GM23338 (cell line): ENCODE results near the gene TIAM1. TPM values are rescaled to one million over a fixed set of nuclear protein-coding genes. Genes with fewer than 3 reads are reported as not detected.

Source experiments
- ATAC-seq: fragments of 200-7000 bp; cut with Tn5 transposase; 3 replicates; pipeline ENCODE4 v1.9.1; 2020
- DNase-seq: peaks from one replicate; pipeline ENCODE4 v3.0.0-alpha.2; 2015; ENCODE audit warnings: low spot score
- H2AFZ ChIP-seq: fragments of 200-600 bp; sonication (generic); 2 replicates; pipeline ENCODE4 v1.8.0; 2016; ENCODE audit warnings: antibody characterized with exemption, mild to moderate bottlenecking, moderate library complexity
- H3F3A ChIP-seq: fragments of 200-600 bp; sonication (generic); replicated peaks from 2 replicates; pipeline ENCODE4 v1.8.0; 2017; ENCODE audit warnings: antibody characterized with exemption, mixed run types, low read depth
- H3K27ac ChIP-seq: fragments of 200-600 bp; sonication (generic); 2 replicates; pipeline ENCODE4 v1.6.1; 2016; ENCODE audit warnings: low read depth
- H3K27me3 ChIP-seq: fragments of 200-600 bp; sonication (generic); 2 replicates; pipeline ENCODE4 v1.8.0; 2016; ENCODE audit warnings: mild to moderate bottlenecking, mixed run types, moderate library complexity; ENCODE audit not compliant: insufficient read depth
- H3K36me3 ChIP-seq: fragments of 200-600 bp; sonication (generic); 2 replicates; pipeline ENCODE4 v1.8.0; 2016; ENCODE audit warnings: mild to moderate bottlenecking; ENCODE audit not compliant: insufficient read depth
- H3K4me1 ChIP-seq: fragments of 200-600 bp; sonication (generic); 2 replicates; pipeline ENCODE4 v1.8.0; 2016; ENCODE audit warnings: mild to moderate bottlenecking, moderate library complexity; ENCODE audit not compliant: insufficient read depth
- H3K4me2 ChIP-seq: fragments of 200-600 bp; sonication (generic); 2 replicates; pipeline ENCODE4 v1.7.1; 2017; ENCODE audit warnings: mixed run types
- H3K4me3 ChIP-seq: fragments of 200-600 bp; sonication (generic); 2 replicates; pipeline ENCODE4 v1.6.1; 2016; ENCODE audit warnings: mixed run types
- H3K79me2 ChIP-seq: fragments of 200-600 bp; sonication (generic); replicated peaks from 2 replicates; pipeline ENCODE4 v1.8.0; 2017; ENCODE audit warnings: mild to moderate bottlenecking; ENCODE audit not compliant: insufficient read depth
- H3K9me2 ChIP-seq: fragments of 200-600 bp; sonication (generic); 2 replicates; pipeline ENCODE4 v1.8.0; 2017; ENCODE audit not compliant: insufficient read depth
- H4K20me1 ChIP-seq: fragments of 200-600 bp; sonication (generic); replicated peaks from 2 replicates; pipeline ENCODE4 v1.8.0; 2017; ENCODE audit warnings: mild to moderate bottlenecking; ENCODE audit not compliant: insufficient read depth
- H3K27ac Mint-ChIP-seq: 2 replicates; pipeline ENCODE4 v1.8.0; 2020; ENCODE audit warnings: inconsistent platforms, mild to moderate bottlenecking, moderate library complexity, mixed read lengths
- H3K27me3 Mint-ChIP-seq: 3 replicates; pipeline ENCODE4 v1.8.0; 2022; ENCODE audit warnings: low read depth, mild to moderate bottlenecking, moderate library complexity, mixed read lengths, inconsistent platforms; ENCODE audit not compliant: insufficient read depth, poor library complexity
- H3K36me3 Mint-ChIP-seq: 3 replicates; pipeline ENCODE4 v1.8.0; 2021; ENCODE audit warnings: low read depth, mild to moderate bottlenecking, inconsistent platforms, moderate library complexity, mixed read lengths
- H3K4me1 Mint-ChIP-seq: 3 replicates; pipeline ENCODE4 v1.8.0; 2020; ENCODE audit warnings: mild to moderate bottlenecking, inconsistent platforms, mixed read lengths
- H3K4me3 Mint-ChIP-seq: 3 replicates; pipeline ENCODE4 v1.8.0; 2021; ENCODE audit warnings: moderate library complexity, mild to moderate bottlenecking, inconsistent platforms, mixed read lengths
- H3K9me3 Mint-ChIP-seq: 3 replicates; pipeline ENCODE4 v1.8.0; 2020; ENCODE audit warnings: moderate library complexity, mild to moderate bottlenecking, inconsistent platforms, mixed read lengths
- EZH2phosphoT487 ChIP-seq: fragments of 200-600 bp; sonication (generic); IDR thresholded peaks from one replicate; pipeline ENCODE4 v1.8.1; 2018; ENCODE audit warnings: antibody characterized with exemption; ENCODE audit not compliant: unreplicated experiment
- JUNB ChIP-seq: IDR thresholded peaks from one replicate; pipeline ENCODE4 v1.6.1; 2016; ENCODE audit warnings: antibody characterized with exemption; ENCODE audit not compliant: unreplicated experiment
- NANOG ChIP-seq: IDR thresholded peaks from 2 replicates; pipeline ENCODE4 v1.6.1; 2016; ENCODE audit warnings: antibody characterized with exemption, borderline replicate concordance
- POLR2AphosphoS5 ChIP-seq: IDR thresholded peaks from 2 replicates; pipeline ENCODE4 v1.6.1; 2016; ENCODE audit warnings: antibody characterized with exemption, low read depth
- STAT1 ChIP-seq: IDR thresholded peaks from one replicate; pipeline ENCODE4 v1.6.1; 2016; ENCODE audit warnings: antibody characterized with exemption; ENCODE audit not compliant: unreplicated experiment
- ZNF114 ChIP-seq: fragments of 250-450 bp; sonication (Bioruptor Pico); IDR thresholded peaks from 2 replicates; pipeline ENCODE4 v1.5.0; 2020; ENCODE audit warnings: mild to moderate bottlenecking, moderate library complexity
- polyA plus RNA-seq: library from polyadenylated mRNA; unstranded; fragments of >200 nt; fragmentation: Nextera tagmentation; extraction: Ambion mirVana; gene quantifications from 2 replicates; pipeline ENCODE4 v1.2.1, GENCODE V29; 2016
- total RNA-seq: library from RNA; depleted of rRNA; stranded (reverse); fragments of >200 nt; shearing (Covaris generic); gene quantifications from 2 replicates; pipeline ENCODE4 v1.2.3, GENCODE V29; 2014
- TF ChIP-seq, protein P1 (sequence below), 2 experiments: fragments of 200-600 bp in 1 of 2; sonication (generic) in 1 of 2; conservative IDR thresholded peaks; 2 replicates each; pipeline versions ENCODE4 v1.5.1 to v1.6.1; 2016 to 2017; ENCODE audit warnings: antibody characterized with exemption in 2 of 2, low read depth in 2 of 2, mild to moderate bottlenecking in 2 of 2, moderate library complexity in 1 of 2
- TF ChIP-seq, protein P2 (sequence below): IDR thresholded peaks from 2 replicates; pipeline ENCODE4 v1.6.1; 2016; ENCODE audit warnings: antibody characterized with exemption
- TF ChIP-seq, protein P3 (sequence below): fragments of 250-450 bp; sonication (Bioruptor Pico); IDR thresholded peaks from 2 replicates; pipeline ENCODE4 v1.5.0; 2020; ENCODE audit warnings: mild to moderate bottlenecking, moderate library complexity

TIAM1 gene
- total and polyA plus RNA-seq, 2 experiments from 2014 or later, result 18.5 to 20.0 TPM

DNA sequence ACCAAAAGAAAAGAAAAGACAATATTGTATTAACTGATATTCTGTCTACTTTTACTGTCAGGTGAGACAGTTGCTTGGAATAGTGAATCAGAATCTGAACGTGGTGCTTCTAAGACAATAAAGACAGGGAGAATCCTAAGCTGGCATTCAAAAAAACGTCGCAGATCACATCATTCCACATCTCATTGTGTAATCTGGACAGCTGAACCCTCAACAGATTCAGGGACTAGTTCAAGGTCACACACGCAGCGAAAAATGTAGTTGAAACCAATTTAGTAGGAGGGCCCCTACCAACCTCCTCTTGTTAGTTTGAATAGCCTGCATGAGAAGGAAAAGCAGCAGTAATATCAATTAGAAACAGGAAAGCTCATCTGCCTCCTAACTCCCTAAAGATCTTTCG, 259.4 kb downstream of the TIAM1 start:
- H3K27ac ChIP-seq, result no peak overlapping the region
- H3K4me3 Mint-ChIP-seq, result no peak overlapping the region
- H3K4me3 ChIP-seq, result no peak overlapping the region
- H3K4me1 ChIP-seq, result no peaks in the 10 kb centered on the region
- no peaks in the 10 kb centered on the region for H3K36me3 Mint-ChIP-seq
- H3K36me3 ChIP-seq, result no peaks in the 10 kb centered on the region
- peaks cover 7% of the 10 kb centered on the region for H3K9me2 ChIP-seq
- H4K20me1 ChIP-seq, result no peaks in the 10 kb centered on the region
- peaks cover 6% of the 10 kb centered on the region; the same call in 2 of the 3 replicates for H3K9me3 Mint-ChIP-seq
- no peak overlapping the region for H2AFZ ChIP-seq
- H3F3A ChIP-seq, result no peaks in the 10 kb centered on the region
- no peak overlapping the region for H3K4me2 ChIP-seq
- TF ChIP-seq NANOG (no peak), ZNF114 (CRISPR knock-in tag) (no peak), JUNB (no peak), EZH2phosphoT487 (no peak), STAT1 (no peak), POLR2AphosphoS5 (no peak)
- TF ChIP-seq, protein P1, sequence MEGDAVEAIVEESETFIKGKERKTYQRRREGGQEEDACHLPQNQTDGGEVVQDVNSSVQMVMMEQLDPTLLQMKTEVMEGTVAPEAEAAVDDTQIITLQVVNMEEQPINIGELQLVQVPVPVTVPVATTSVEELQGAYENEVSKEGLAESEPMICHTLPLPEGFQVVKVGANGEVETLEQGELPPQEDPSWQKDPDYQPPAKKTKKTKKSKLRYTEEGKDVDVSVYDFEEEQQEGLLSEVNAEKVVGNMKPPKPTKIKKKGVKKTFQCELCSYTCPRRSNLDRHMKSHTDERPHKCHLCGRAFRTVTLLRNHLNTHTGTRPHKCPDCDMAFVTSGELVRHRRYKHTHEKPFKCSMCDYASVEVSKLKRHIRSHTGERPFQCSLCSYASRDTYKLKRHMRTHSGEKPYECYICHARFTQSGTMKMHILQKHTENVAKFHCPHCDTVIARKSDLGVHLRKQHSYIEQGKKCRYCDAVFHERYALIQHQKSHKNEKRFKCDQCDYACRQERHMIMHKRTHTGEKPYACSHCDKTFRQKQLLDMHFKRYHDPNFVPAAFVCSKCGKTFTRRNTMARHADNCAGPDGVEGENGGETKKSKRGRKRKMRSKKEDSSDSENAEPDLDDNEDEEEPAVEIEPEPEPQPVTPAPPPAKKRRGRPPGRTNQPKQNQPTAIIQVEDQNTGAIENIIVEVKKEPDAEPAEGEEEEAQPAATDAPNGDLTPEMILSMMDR (conservative IDR thresholded peaks at IDR 0.05; ENCODE audit: low read depth in 2 of 2), result no peak
- TF ChIP-seq, protein P2, sequence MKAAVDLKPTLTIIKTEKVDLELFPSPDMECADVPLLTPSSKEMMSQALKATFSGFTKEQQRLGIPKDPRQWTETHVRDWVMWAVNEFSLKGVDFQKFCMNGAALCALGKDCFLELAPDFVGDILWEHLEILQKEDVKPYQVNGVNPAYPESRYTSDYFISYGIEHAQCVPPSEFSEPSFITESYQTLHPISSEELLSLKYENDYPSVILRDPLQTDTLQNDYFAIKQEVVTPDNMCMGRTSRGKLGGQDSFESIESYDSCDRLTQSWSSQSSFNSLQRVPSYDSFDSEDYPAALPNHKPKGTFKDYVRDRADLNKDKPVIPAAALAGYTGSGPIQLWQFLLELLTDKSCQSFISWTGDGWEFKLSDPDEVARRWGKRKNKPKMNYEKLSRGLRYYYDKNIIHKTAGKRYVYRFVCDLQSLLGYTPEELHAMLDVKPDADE, result no peak
- TF ChIP-seq, protein P3, sequence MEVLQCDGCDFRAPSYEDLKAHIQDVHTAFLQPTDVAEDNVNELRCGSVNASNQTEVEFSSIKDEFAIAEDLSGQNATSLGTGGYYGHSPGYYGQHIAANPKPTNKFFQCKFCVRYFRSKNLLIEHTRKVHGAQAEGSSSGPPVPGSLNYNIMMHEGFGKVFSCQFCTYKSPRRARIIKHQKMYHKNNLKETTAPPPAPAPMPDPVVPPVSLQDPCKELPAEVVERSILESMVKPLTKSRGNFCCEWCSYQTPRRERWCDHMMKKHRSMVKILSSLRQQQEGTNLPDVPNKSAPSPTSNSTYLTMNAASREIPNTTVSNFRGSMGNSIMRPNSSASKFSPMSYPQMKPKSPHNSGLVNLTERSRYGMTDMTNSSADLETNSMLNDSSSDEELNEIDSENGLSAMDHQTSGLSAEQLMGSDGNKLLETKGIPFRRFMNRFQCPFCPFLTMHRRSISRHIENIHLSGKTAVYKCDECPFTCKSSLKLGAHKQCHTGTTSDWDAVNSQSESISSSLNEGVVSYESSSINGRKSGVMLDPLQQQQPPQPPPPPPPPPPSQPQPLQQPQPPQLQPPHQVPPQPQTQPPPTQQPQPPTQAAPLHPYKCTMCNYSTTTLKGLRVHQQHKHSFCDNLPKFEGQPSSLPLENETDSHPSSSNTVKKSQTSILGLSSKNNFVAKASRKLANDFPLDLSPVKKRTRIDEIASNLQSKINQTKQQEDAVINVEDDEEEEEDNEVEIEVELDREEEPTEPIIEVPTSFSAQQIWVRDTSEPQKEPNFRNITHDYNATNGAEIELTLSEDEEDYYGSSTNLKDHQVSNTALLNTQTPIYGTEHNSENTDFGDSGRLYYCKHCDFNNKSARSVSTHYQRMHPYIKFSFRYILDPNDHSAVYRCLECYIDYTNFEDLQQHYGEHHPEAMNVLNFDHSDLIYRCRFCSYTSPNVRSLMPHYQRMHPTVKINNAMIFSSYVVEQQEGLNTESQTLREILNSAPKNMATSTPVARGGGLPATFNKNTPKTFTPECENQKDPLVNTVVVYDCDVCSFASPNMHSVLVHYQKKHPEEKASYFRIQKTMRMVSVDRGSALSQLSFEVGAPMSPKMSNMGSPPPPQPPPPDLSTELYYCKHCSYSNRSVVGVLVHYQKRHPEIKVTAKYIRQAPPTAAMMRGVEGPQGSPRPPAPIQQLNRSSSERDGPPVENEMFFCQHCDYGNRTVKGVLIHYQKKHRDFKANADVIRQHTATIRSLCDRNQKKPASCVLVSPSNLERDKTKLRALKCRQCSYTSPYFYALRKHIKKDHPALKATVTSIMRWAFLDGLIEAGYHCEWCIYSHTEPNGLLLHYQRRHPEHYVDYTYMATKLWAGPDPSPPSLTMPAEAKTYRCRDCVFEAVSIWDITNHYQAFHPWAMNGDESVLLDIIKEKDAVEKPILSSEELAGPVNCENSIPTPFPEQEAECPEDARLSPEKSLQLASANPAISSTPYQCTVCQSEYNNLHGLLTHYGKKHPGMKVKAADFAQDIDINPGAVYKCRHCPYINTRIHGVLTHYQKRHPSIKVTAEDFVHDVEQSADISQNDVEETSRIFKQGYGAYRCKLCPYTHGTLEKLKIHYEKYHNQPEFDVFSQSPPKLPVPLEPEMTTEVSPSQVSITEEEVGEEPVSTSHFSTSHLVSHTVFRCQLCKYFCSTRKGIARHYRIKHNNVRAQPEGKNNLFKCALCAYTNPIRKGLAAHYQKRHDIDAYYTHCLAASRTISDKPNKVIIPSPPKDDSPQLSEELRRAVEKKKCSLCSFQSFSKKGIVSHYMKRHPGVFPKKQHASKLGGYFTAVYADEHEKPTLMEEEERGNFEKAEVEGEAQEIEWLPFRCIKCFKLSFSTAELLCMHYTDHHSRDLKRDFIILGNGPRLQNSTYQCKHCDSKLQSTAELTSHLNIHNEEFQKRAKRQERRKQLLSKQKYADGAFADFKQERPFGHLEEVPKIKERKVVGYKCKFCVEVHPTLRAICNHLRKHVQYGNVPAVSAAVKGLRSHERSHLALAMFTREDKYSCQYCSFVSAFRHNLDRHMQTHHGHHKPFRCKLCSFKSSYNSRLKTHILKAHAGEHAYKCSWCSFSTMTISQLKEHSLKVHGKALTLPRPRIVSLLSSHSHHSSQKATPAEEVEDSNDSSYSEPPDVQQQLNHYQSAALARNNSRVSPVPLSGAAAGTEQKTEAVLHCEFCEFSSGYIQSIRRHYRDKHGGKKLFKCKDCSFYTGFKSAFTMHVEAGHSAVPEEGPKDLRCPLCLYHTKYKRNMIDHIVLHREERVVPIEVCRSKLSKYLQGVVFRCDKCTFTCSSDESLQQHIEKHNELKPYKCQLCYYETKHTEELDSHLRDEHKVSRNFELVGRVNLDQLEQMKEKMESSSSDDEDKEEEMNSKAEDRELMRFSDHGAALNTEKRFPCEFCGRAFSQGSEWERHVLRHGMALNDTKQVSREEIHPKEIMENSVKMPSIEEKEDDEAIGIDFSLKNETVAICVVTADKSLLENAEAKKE (CRISPR knock-in tag), result no peak
- no peaks in the 10 kb centered on the region for H3K4me1 Mint-ChIP-seq
- no peaks in the 10 kb centered on the region for H3K27me3 ChIP-seq
- no peak overlapping the region for H3K27ac Mint-ChIP-seq
- H3K79me2 ChIP-seq, result no peaks in the 10 kb centered on the region
- peaks cover 2% of the 10 kb centered on the region for H3K27me3 Mint-ChIP-seq
- ATAC-seq (no peak), DNase-seq (no peak)
